ENCODE measurements around the gene MRPS7.

- TF ChIP-seq ZNF645 (tag by site-specific recombination; IDR thresholded peaks at IDR 0.05) (no peak), HIC1 (tag by site-specific recombination; IDR thresholded peaks at IDR 0.05) (no peak), KLF7 (tag by site-specific recombination; IDR thresholded peaks at IDR 0.05; ENCODE audit: borderline replicate concordance) (no peak), BCL11A (tag by site-specific recombination; IDR thresholded peaks at IDR 0.05; ENCODE audit: low read depth) (no peak), ZNF560 (tag by site-specific recombination; IDR thresholded peaks at IDR 0.05; ENCODE audit: borderline replicate concordance) (no peak), ZBTB26 (tag by site-specific recombination; optimal IDR thresholded peaks at IDR 0.05) (no peak), ATF2 (tag by site-specific recombination; IDR thresholded peaks at IDR 0.05; ENCODE audit: low read depth) (no peak), ZNF24 (tag by site-specific recombination; IDR thresholded peaks at IDR 0.05) (no peak)
- TF ChIP-seq, protein P1, sequence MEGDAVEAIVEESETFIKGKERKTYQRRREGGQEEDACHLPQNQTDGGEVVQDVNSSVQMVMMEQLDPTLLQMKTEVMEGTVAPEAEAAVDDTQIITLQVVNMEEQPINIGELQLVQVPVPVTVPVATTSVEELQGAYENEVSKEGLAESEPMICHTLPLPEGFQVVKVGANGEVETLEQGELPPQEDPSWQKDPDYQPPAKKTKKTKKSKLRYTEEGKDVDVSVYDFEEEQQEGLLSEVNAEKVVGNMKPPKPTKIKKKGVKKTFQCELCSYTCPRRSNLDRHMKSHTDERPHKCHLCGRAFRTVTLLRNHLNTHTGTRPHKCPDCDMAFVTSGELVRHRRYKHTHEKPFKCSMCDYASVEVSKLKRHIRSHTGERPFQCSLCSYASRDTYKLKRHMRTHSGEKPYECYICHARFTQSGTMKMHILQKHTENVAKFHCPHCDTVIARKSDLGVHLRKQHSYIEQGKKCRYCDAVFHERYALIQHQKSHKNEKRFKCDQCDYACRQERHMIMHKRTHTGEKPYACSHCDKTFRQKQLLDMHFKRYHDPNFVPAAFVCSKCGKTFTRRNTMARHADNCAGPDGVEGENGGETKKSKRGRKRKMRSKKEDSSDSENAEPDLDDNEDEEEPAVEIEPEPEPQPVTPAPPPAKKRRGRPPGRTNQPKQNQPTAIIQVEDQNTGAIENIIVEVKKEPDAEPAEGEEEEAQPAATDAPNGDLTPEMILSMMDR (tag by site-specific recombination; IDR thresholded peaks at IDR 0.05): no peak
These were observed 9.2 kb downstream of the MRPS7 start, which contains the start of gene MIF4GD for GRCh38 chr17:75270966-75271232.

All from HEK293 (cell line).